ENCODE measurements around the gene ADAMTSL3. TPM values are rescaled to one million over a fixed set of nuclear protein-coding genes. Genes with fewer than 3 reads are reported as not detected.

Gene ADAMTSL3
- total RNA-seq, 4 donors from 2014 or later: 4.9 to 8.8 (median 6.8) TPM

DNA sequence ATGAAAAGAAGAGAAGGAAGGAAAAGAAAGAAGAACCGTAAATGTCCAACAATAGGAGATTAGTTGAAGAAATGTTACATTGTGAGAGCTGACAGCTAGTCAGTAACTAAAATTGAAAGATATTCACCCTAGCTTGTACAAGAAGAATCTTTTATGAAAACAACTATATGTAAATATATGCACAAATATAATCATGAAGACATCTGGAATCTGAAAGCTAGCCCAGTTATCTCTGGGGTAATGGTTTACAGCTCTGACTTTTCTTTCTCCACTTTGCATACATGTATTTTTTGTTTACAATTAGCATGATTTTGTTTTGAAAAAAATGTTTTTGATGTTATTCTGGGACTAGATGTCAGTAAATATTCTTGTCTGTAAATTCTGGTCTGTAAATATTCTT is 37.1 kb upstream of the ADAMTSL3 start:
- DNase-seq: no peak
- WGBS, 2 donors (ENCODE audit: low coverage in 1 of 2): 86 to 92% methylated on average over 1 of the region's 1 CpG
- Histone ChIP-seq H3K36me3 (no peaks in the 10 kb centered on the region), H3K4me3 (no peak overlapping the region), H3K4me1 (no peaks in the 10 kb centered on the region), H3K27ac (no peak overlapping the region), H3K9me3 (no peaks in the 10 kb centered on the region), H3K27me3 (no peaks in the 10 kb centered on the region)
- TF ChIP-seq, protein P1, sequence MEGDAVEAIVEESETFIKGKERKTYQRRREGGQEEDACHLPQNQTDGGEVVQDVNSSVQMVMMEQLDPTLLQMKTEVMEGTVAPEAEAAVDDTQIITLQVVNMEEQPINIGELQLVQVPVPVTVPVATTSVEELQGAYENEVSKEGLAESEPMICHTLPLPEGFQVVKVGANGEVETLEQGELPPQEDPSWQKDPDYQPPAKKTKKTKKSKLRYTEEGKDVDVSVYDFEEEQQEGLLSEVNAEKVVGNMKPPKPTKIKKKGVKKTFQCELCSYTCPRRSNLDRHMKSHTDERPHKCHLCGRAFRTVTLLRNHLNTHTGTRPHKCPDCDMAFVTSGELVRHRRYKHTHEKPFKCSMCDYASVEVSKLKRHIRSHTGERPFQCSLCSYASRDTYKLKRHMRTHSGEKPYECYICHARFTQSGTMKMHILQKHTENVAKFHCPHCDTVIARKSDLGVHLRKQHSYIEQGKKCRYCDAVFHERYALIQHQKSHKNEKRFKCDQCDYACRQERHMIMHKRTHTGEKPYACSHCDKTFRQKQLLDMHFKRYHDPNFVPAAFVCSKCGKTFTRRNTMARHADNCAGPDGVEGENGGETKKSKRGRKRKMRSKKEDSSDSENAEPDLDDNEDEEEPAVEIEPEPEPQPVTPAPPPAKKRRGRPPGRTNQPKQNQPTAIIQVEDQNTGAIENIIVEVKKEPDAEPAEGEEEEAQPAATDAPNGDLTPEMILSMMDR (IDR thresholded peaks at IDR 0.05): no peak
- intact Hi-C loops (cut with DNase I; ENCODE audit: low total_unique reads) (no loop called here), in situ Hi-C loops (cut with MboI; ENCODE audit: low pct_ligation_motif_present in 1 of 4, low pct_unique_long_range_greater_than_20kb in 1 of 4, low sequenced_read_pairs in 3 of 4) (no loop called here)

DNA sequence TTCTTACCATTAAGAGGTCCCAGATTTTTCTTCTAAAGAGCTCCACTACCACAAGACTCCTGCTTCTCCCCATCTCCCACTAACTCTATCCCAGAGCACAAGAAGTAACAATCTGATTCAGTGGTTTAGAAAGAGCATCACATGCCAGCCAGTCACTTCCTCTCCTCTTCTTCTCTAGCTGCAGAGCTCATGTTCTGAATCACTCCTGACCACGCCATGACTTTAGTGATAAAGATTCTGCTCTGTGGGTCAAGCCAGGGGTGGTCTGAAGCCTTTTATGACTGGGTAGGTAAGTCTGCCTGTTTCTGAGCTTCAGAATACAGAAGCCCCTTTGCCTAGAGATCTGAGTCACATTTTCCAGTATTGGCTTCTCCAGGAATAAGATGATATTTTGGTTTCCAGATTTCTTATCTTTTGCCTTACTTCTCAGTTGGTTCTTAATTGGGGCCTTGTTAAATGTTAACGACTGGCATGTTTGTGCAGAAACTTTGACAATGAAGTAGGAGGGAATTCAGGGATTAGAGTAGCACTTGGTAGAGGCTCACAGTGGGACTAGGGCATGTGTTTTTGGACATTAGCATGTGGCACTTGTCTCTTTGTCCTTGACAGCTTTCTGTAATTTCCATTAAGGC is 27.6 kb upstream of the ADAMTSL3 start:
- Histone ChIP-seq H3K9me3 (no peaks in the 10 kb centered on the region), H3K27ac (no peak overlapping the region), H3K4me1 (no peaks in the 10 kb centered on the region), H3K27me3 (no peaks in the 10 kb centered on the region), H3K4me3 (no peak overlapping the region), H3K36me3 (no peaks in the 10 kb centered on the region)
- TF ChIP-seq POLR2A (IDR thresholded peaks at IDR 0.05) (no peak), POLR2AphosphoS5 (IDR thresholded peaks at IDR 0.05) (no peak), EP300 (IDR thresholded peaks at IDR 0.05; ENCODE audit: low read depth) (no peak)
- TF ChIP-seq, protein P1 (IDR thresholded peaks at IDR 0.05): no peak
- DNase-seq: no peak
- intact Hi-C loops (cut with DNase I; ENCODE audit: low total_unique reads): no loop called here
- WGBS, 2 donors (ENCODE audit: low coverage in 1 of 2): 55 to 57% methylated on average over 1 to 2 of the region's 2 CpGs
- in situ Hi-C loops (cut with MboI; ENCODE audit: low pct_ligation_motif_present in 1 of 4, low pct_unique_long_range_greater_than_20kb in 1 of 4, low sequenced_read_pairs in 3 of 4): loop anchor here in 1 of 4 donors (25.0 kb wide), 1 partner anchor 139 kb away; no protein-coding TSS in a partner anchor

DNA sequence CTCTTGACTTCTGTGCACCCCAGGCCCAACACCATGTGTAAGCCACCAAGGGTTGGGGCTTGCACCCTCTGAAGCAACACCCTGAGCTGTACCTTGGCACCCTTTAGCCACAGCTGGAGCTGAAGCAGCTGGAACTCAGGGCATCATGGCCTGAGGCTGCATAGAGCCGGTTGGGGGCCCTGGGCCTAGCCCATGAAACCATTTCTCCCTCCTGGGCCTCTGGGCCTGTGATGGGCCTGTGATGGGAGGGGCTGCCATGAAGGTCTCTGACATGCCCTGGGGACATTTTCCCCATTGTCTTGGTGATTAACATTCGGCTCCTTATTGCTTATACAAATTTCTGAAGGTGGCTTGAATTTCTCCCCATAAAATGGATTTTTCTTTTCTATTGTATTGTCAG is 22.4 kb upstream of the ADAMTSL3 start:
- in situ Hi-C loops (cut with MboI; ENCODE audit: low pct_ligation_motif_present in 1 of 4, low pct_unique_long_range_greater_than_20kb in 1 of 4, low sequenced_read_pairs in 3 of 4) (loop anchor here in 2 of 4 donors (10.0 to 25.0 kb wide), 2 partner anchors 57 to 144 kb away; no protein-coding TSS in a partner anchor), intact Hi-C loops (cut with DNase I; ENCODE audit: low total_unique reads) (no loop called here)
- Histone ChIP-seq H3K4me3 (no peak overlapping the region), H3K4me1 (no peaks in the 10 kb centered on the region), H3K36me3 (no peaks in the 10 kb centered on the region), H3K27me3 (no peaks in the 10 kb centered on the region), H3K9me3 (no peaks in the 10 kb centered on the region), H3K27ac (no peak overlapping the region)
- whole genome bisulfite sequencing, 2 donors (ENCODE audit: low coverage in 1 of 2): 81% methylated on average over 2 of the region's 2 CpGs; no CpG with 5 or more reads in 1 of the 2 donors
- DNase-seq: no peak
- no peak for TF ChIP-seq EP300 (IDR thresholded peaks at IDR 0.05; ENCODE audit: low read depth)
- TF ChIP-seq POLR2A (IDR thresholded peaks at IDR 0.05): no peak
- no peak for TF ChIP-seq POLR2AphosphoS5 (IDR thresholded peaks at IDR 0.05)
- TF ChIP-seq, protein P1 (IDR thresholded peaks at IDR 0.05): no peak

DNA sequence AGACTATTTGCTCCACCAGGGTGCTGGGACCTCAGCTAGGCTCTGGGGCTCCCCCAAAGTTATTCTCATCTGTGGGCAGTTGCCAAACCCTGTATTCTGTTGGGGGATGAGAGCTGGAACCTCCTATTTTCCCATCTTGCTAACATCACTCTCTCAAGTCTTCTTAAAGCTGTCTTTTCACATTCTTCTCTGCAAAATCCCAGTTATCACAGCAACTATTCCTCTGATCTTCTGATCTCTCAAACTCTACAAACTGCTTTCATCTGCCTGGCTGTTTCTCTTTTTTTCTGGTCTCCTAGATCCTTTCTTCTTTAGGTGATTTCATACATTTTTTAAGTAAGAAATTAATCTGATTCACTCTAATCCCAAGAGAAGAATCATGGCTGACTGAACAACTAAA is 10.7 kb upstream of the ADAMTSL3 start:
- peaks cover 0 to 4% of the 10 kb centered on the region in 2 donors for H3K9me3 ChIP-seq
- no peaks in the 10 kb centered on the region for H3K27me3 ChIP-seq
- in situ Hi-C loops (cut with MboI; ENCODE audit: low pct_ligation_motif_present in 1 of 4, low pct_unique_long_range_greater_than_20kb in 1 of 4, low sequenced_read_pairs in 3 of 4) (loop anchor here in 1 of 4 donors (25.0 kb wide), 1 partner anchor 156 kb away; no protein-coding TSS in a partner anchor), intact Hi-C loops (cut with DNase I; ENCODE audit: low total_unique reads) (loop anchor here (10.0 kb wide), 1 partner anchor 382 kb away; no protein-coding TSS in a partner anchor)
- H3K4me1 ChIP-seq: no peaks in the 10 kb centered on the region
- H3K36me3 ChIP-seq: no peaks in the 10 kb centered on the region
- H3K4me3 ChIP-seq: no peak overlapping the region
- DNase-seq: no peak
- no peak for TF ChIP-seq EP300 (IDR thresholded peaks at IDR 0.05; ENCODE audit: low read depth)
- TF ChIP-seq POLR2A (IDR thresholded peaks at IDR 0.05): no peak
- TF ChIP-seq POLR2AphosphoS5 (IDR thresholded peaks at IDR 0.05): no peak
- TF ChIP-seq, protein P1 (IDR thresholded peaks at IDR 0.05): no peak
- H3K27ac ChIP-seq: no peak overlapping the region

Data from transverse colon (tissue), 4 donors.